Measurements from ENCODE around the gene MAGIX.

DNA sequence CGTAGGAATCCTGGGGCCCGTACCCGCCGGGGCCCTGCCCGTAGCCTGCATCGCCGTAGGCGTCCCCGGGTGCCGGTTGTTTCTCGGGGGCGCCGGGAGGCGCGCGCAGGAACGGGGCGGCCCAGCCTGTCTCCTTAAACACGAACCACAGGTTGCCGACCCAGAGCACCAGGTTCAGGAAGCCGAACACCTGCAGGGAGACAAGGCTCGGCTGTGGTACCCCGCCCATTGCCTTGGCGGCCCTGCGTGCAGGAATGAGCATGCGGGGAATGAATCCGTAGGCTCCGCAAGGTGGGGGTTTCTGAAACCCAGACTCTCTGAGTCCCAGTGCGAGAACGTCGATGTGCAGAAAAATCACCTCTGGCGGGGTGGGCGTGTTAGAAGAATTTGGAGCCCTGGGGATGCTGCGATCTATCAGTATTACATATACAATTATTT lies 29.0 kb downstream of the MAGIX start:
- TF ChIP-seq CTCF (IDR thresholded peaks at IDR 0.05) (no peak), POLR2A (IDR thresholded peaks at IDR 0.05) (no peak)
